GM19324 (cell line): ENCODE data around the gene PRDM10.
"Not testable (repeated sequence)": the region's sequence is repeated elsewhere in the genome, so short reads cannot be mapped to it uniquely, and the experiment has no call there.

Source experiments
- ATAC-seq: cut with Tn5 transposase; IDR thresholded peaks from one replicate; pipeline ENCODE4 v1.9.1; 2021; ENCODE audit warnings: mild to moderate bottlenecking, moderate library complexity; ENCODE audit not compliant: unreplicated experiment, low FRiP score

Gene PRDM10

GRCh38 chr11:130002352-130002845 is at the start of gene PRDM10:
Gene PRDM10, minus strand, starts transcription at chr11:130002835. Its CDS starts 41,871 bp downstream, at chr11:129960964.
- ATAC-seq = peak; percentile 41

GRCh38 chr11:130051082-130051481 is 48.4 kb upstream of the PRDM10 start:
- ATAC-seq = no peak

- ATAC-seq = no peak
Measured at GRCh38 chr11:130050257-130050656, 47.6 kb upstream of the PRDM10 start.

- no peak for ATAC-seq
Measured at GRCh38 chr11:130049328-130049771, 46.7 kb upstream of the PRDM10 start.

- ATAC-seq = no peak
Measured at GRCh38 chr11:130047141-130047540, 44.5 kb upstream of the PRDM10 start.

- ATAC-seq = no peak
Measured at GRCh38 chr11:130043575-130043974, 40.9 kb upstream of the PRDM10 start.

GRCh38 chr11:130042093-130042591 is 39.5 kb upstream of the PRDM10 start:
- ATAC-seq = no peak

GRCh38 chr11:130040281-130040940 is 37.8 kb upstream of the PRDM10 start:
- ATAC-seq = no peak

GRCh38 chr11:130037881-130038585 is 35.4 kb upstream of the PRDM10 start:
- peak; percentile 54 for ATAC-seq

- no peak for ATAC-seq
Measured at GRCh38 chr11:130037058-130037457, 34.4 kb upstream of the PRDM10 start.

GRCh38 chr11:130034236-130034635 is 31.6 kb upstream of the PRDM10 start:
- ATAC-seq = no peak

GRCh38 chr11:130032931-130033330 is 30.3 kb upstream of the PRDM10 start:
- no peak for ATAC-seq

GRCh38 chr11:130031945-130032344 is 29.3 kb upstream of the PRDM10 start:
- ATAC-seq = no peak

- no peak for ATAC-seq
Measured at GRCh38 chr11:130031056-130031455, 28.4 kb upstream of the PRDM10 start.

GRCh38 chr11:130029137-130029536 is 26.5 kb upstream of the PRDM10 start:
- no peak for ATAC-seq

- no peak for ATAC-seq
Measured at GRCh38 chr11:130025371-130025770, 22.7 kb upstream of the PRDM10 start.

- ATAC-seq = no peak
Measured at GRCh38 chr11:130024361-130024760, 21.7 kb upstream of the PRDM10 start.

GRCh38 chr11:130023204-130023603 is 20.6 kb upstream of the PRDM10 start:
- ATAC-seq = peak; percentile 87

- no peak for ATAC-seq
Measured at GRCh38 chr11:130022799-130023198, 20.2 kb upstream of the PRDM10 start.

- ATAC-seq = not testable (repeated sequence)
Measured at GRCh38 chr11:130021606-130022005, 19.0 kb upstream of the PRDM10 start.

- no peak for ATAC-seq
Measured at GRCh38 chr11:130020323-130020722, 17.7 kb upstream of the PRDM10 start.

GRCh38 chr11:130015846-130016245 is 13.2 kb upstream of the PRDM10 start:
- ATAC-seq = not testable (repeated sequence)
